Embryonic facial prominence (tissue), 1 donor: Measurements from ENCODE around the gene MSRB1.

Source experiments
- DNase-seq: peaks from one replicate; pipeline ENCODE4 v3.0.0-alpha.2; 2016; ENCODE audit errors: extremely low spot score

Gene MSRB1

GRCh38 chr16:1895949-1896675 is 46.9 kb downstream of the MSRB1 start:
- no peak for DNase-seq

GRCh38 chr16:1895068-1895467 is 47.9 kb downstream of the MSRB1 start:
- DNase-seq, result no peak

- DNase-seq, result no peak
Measured at GRCh38 chr16:1890708-1891050, 52.3 kb downstream of the MSRB1 start.

GRCh38 chr16:1890024-1890707 is 52.8 kb downstream of the MSRB1 start:
- no peak for DNase-seq
